ENCODE results near the gene RRAD. TPM values are rescaled to one million over a fixed set of nuclear protein-coding genes. Genes with fewer than 3 reads are reported as not detected.
"Not testable (repeated sequence)": the region's sequence is repeated elsewhere in the genome, so short reads cannot be mapped to it uniquely, and the experiment has no call there.

Gene RRAD
- total and polyA plus RNA-seq, 11 donors = 57.5 to 298 (median 152) TPM

DNA sequence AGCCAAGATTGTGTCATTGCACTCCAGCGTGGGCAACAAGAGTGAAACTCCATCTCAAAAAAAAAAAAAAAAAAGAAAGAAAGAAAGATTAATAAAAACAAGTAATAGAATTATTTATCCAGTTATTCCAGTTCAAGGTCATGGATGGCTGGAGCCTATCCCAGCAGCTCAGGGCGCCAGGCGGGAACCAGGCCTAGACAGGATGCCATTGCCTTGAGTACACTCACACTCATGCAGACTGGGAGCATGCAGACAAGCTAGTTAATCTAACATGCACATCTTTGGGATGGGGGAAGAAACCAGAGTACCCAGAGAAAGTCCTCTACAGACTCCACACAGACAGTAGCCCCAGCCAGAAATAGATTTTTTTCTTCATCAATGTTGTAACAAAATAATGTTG is 27.1 kb downstream of the RRAD start:
- Histone ChIP-seq H3K9me3 (no peaks in the 10 kb centered on the region), H3K27me3 (no peaks in the 10 kb centered on the region), H3K4me3 (no peak overlapping the region), H3K4me1 (peaks cover 0 to 53% (median 35%) of the 10 kb centered on the region in 12 donors), H3K36me3 (no peaks in the 10 kb centered on the region), H3K27ac (peak overlapping the region in 9 of 12 donors; percentile 84 to 100 (median 96))
- peak in 3 of 5 donors; percentile 50 to 57 (median 57) for DNase-seq
- intact Hi-C loops (cut with DNase I) = loop anchor here in 6 of 10 donors (5.0 to 10.0 kb wide), 5 partner anchors 34 to 257 kb away; partner anchors contain the start of genes B3GNT9 (in 4 of the 6), FBXL8 (in 4 of the 6), TRADD (in 4 of the 6) and CES2 (in 1 of the 6)
- 62 to 63% (median 63%) methylated on average over 3 of the region's 3 CpGs for WGBS, 4 donors
- no peak for TF ChIP-seq POLR2A (IDR thresholded peaks at IDR 0.05)
- no peak for TF ChIP-seq CTCF (IDR thresholded peaks at IDR 0.05)
- no peak for ATAC-seq

GRCh38 chr16:66896682-66897081 is 28.7 kb downstream of the RRAD start:
- 78 to 89% (median 82%) methylated on average over 5 of the region's 5 CpGs for WGBS, 4 donors
- not testable (repeated sequence) for ATAC-seq, H3K9me3 ChIP-seq, H3K27me3 ChIP-seq, DNase-seq, H3K36me3 ChIP-seq, H3K4me3 ChIP-seq, H3K27ac ChIP-seq
- intact Hi-C loops (cut with DNase I) = loop anchor here in 6 of 10 donors (1.0 to 10.0 kb wide), 6 partner anchors 33 to 258 kb away; partner anchors contain the start of genes B3GNT9 (in 4 of the 6), FBXL8 (in 4 of the 6), TRADD (in 4 of the 6) and CES2 (in 1 of the 6)
- H3K4me1 ChIP-seq = peaks cover 0 to 43% (median 30%) of the 10 kb centered on the region in 12 donors

DNA sequence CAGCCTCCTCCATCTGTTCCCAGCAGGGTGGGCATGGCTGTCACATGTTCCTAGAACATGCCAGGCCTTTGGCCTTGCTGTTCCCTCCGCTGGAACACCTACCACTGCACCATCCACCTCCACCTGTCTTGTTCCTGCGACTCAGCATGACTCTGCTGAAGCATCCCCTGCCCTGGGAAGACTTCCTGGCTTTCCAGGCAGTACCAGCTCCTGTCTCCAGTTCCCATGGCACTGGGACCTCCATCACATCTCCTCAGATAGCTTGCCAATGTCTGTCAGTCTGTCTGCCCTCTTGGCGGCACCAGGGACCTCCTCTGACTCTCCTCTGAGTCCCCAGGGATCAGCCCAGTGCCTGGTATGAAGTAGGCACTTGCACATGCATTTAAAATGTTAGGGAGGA is 29.3 kb downstream of the RRAD start:
- Histone ChIP-seq H3K27ac (peak overlapping the region in 1 of 12 donors; percentile 67), H3K4me3 (no peak overlapping the region), H3K9me3 (no peaks in the 10 kb centered on the region), H3K36me3 (peaks cover 0 to 4% (median 0%) of the 10 kb centered on the region in 9 donors), H3K27me3 (no peaks in the 10 kb centered on the region), H3K4me1 (peaks cover 0 to 36% (median 25%) of the 10 kb centered on the region in 12 donors)
- DNase-seq = no peak
- no peak for ATAC-seq
- WGBS, 4 donors = 90 to 95% (median 93%) methylated on average over 3 of the region's 3 CpGs
- TF ChIP-seq POLR2A (IDR thresholded peaks at IDR 0.05) (no peak), CTCF (IDR thresholded peaks at IDR 0.05) (no peak)
- intact Hi-C loops (cut with DNase I) = loop anchor here in 6 of 10 donors (2.0 to 10.0 kb wide), 6 partner anchors 36 to 259 kb away; partner anchors contain the start of genes B3GNT9 (in 4 of the 6), FBXL8 (in 4 of the 6), TRADD (in 4 of the 6) and CES2 (in 1 of the 6)

GRCh38 chr16:66895689-66895979 is 29.7 kb downstream of the RRAD start:
- intact Hi-C loops (cut with DNase I) = loop anchor here in 6 of 10 donors (2.0 to 10.0 kb wide), 6 partner anchors 37 to 259 kb away; partner anchors contain the start of genes B3GNT9 (in 4 of the 6), FBXL8 (in 4 of the 6), TRADD (in 4 of the 6) and CES2 (in 1 of the 6)
- H3K4me3 ChIP-seq = no peak overlapping the region
- H3K4me1 ChIP-seq = peaks cover 0 to 32% (median 21%) of the 10 kb centered on the region in 12 donors
- no peaks in the 10 kb centered on the region for H3K27me3 ChIP-seq
- no peak for ATAC-seq
- H3K36me3 ChIP-seq = peaks cover 0 to 4% (median 0%) of the 10 kb centered on the region in 9 donors
- TF ChIP-seq POLR2A (IDR thresholded peaks at IDR 0.05) (no peak), CTCF (IDR thresholded peaks at IDR 0.05) (no peak)
- H3K27ac ChIP-seq = peak overlapping the region in 5 of 12 donors; percentile 27 to 67 (median 52)
- no peaks in the 10 kb centered on the region for H3K9me3 ChIP-seq
- 65 to 72% (median 69%) methylated on average over 5 of the region's 5 CpGs for WGBS, 4 donors
- DNase-seq = peak in 1 of 5 donors; percentile 27

Measured in heart left ventricle (tissue), 16 donors.